ENCODE results near the gene HORMAD2. TPM values are rescaled to one million over a fixed set of nuclear protein-coding genes. Genes with fewer than 3 reads are reported as not detected.
A peak's percentile ranks its signal among the peaks of the same experiment; 100 is the strongest.

HORMAD2 gene
- total RNA-seq, 1 experiment from 2014 or later: not detected

GRCh38 chr22:30104501-30105156, 24.4 kb downstream of the HORMAD2 start:
- DNase-seq (ENCODE audit: low read depth): peak; percentile 18

DNA sequence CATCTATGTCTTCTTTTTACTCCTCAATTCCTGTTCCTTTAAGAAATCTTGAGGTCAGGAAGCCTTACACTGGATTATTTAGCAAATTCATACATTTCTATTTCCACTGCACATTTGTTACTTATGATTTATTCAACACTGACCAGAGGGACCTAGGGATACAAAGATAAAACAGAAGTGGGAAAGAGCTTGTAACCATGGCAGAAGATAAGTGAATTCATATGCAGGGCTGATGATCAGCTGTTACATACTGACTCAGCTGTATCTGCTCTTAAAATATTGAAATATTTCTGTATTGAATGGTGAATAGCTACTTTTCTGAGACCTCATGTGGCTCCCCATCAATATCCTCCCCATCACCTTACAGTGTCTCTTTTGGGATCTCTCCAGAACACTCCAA, 25.2 kb downstream of the HORMAD2 start:
- DNase-seq (ENCODE audit: low read depth): no peak

DNA sequence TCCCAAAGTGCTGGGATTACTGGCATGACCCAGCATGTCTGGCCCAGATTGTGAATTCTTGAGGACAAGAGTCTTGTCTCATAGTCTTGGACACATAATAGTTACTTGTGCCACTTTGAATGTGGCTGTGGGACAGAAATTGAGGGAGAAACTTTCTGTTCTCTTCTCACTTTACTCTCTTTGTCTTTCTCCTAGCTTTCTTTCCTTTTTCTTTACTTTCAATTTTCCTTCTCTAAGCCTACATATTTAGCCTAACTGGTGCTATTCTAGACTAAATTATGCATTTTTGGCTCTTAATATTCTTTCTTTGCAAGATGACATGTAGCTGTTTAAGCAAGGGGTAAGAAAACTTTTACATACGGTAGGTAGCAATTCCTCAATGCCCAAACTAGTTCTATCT, 33.2 kb downstream of the HORMAD2 start:
- no peak for DNase-seq (ENCODE audit: low read depth)

DNA sequence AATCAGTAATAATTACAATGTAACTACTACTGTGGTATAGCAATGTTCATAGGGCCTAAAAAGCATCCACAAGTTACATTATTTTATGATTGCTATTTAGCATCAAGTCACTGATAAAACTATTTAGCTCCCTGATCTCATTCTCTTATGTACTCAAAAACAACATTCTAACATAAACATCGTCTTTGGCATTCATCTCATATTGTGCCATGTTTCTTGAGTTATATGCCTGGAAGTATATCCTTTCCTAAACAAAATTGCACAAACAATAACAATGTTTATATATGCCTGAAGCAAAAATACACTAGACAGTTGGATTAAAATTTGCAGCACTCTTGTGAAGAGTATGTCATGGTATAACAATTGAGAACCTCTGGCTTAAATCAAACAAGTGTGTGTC, 34.1 kb downstream of the HORMAD2 start:
- DNase-seq (ENCODE audit: low read depth): no peak

DNA sequence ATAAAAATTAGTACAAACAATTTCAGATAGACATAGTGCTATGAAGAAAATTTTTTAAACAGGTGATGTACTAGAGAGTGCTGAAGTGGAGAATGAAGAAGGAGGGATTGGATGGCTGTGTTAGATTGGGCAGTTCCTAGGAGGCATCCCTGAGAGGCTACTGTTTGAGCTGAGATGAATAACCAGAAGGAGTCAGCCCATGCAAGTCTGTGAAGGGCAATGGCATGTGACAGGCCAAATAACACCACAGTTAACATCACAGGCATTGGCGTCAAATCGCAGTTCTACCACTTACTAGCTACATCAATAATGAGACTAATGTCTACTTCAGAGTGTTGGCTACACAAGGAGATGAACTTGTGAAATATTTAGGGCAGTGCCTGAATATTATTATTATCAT, 35.4 kb downstream of the HORMAD2 start:
- DNase-seq (ENCODE audit: low read depth): no peak

DNA sequence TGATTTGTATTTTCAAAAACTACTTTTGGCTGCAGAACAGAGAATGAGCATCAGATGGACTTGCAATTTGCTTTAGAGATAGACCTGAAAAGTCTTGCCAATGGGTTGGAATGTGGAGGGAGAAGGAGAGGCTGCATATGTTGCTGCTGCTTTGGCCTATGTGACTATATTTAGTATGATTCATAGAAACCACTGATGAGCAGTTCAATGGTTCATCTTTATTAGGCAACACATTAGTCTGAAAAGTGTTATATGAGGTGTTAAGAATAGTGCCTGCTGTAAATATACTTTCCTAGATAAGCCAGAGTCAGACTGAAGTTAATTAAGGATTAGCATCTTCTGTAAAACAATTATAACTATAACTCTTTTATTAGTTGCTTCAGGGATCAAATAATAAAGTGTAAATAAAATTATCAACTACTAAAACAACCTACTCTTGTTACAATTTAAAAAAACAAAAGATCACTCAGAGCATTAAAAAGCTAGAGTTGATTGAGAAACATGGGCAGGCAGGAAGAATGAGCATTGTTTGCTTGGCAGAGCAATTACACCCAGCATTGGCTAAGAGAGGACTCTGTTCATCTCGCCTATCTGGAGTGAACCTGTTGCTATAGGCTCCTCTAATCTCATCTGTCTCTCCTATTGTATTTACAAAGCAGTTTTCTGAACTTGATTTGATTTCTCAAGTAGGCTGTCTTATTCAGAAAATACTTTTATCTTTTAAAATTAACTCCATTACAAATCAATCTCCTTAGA, 36.3 kb downstream of the HORMAD2 start:
- peak; percentile 66 for DNase-seq (ENCODE audit: low read depth)

DNA sequence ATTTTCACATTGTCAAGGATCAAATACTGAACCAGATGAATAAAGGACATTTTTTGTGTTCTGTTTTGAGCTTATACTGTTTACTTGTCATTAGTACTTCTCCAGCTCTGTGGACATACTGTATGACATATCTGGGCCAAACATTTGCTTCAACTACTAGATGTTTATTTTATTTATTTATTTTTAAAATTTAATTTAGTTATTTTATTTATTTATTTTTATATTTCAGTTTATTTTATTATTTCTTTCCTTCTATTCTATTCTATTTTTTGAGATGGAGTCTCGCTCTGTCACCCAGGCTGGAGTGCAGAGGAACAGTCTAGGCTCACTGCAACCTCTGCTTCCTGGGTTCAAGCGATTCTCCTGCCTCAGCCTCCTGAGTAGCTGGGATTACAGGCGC, 37.0 kb downstream of the HORMAD2 start:
- no peak for DNase-seq (ENCODE audit: low read depth)

- DNase-seq (ENCODE audit: low read depth): no peak
Observed at GRCh38 chr22:30118291-30118690, 38.0 kb downstream of the HORMAD2 start.

DNA sequence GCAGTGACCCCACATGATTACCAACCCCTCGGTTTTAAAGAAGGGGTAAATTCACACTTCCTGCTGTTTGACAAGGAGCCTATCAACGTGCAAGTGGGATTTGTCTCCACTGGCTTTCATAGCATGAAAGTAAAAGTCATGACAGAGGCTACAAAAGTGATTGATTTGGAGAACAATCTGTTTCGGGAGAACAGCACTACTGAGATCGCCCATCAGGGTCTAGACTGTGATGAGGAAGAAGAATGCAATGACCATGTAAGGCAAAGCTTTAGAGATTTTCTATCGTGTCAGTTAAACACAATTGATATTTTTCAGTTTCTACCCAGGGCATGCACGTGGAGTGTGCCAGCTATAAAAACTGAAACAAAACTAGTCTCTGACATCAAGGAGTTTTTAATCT, 41.7 kb downstream of the HORMAD2 start:
- no peak for DNase-seq (ENCODE audit: low read depth)

GRCh38 chr22:30123463-30123862, 43.2 kb downstream of the HORMAD2 start:
- no peak for DNase-seq (ENCODE audit: low read depth)

DNA sequence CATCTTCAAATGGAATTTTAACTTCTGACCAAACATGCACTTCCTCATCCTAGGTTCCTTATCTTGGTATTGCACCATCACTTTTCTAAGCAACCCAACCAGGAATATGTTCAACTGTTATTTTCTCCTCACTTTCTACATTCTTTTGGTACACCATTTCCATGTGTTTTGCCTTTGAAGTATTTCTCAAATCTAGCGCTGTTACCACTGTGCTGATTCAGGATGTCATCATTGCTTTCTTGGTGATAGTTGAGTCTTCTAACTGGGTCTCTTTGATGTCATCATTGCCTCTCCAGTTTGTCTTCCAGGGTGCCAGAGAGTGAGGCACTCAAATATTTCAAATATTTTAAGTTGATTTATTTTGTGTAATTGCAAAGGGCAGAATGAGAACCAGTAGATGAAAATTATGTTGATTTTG, 47.5 kb downstream of the HORMAD2 start:
- no peak for DNase-seq (ENCODE audit: low read depth)

- DNase-seq (ENCODE audit: low read depth): no peak
Observed at GRCh38 chr22:30128511-30128910, 48.2 kb downstream of the HORMAD2 start.

DNA sequence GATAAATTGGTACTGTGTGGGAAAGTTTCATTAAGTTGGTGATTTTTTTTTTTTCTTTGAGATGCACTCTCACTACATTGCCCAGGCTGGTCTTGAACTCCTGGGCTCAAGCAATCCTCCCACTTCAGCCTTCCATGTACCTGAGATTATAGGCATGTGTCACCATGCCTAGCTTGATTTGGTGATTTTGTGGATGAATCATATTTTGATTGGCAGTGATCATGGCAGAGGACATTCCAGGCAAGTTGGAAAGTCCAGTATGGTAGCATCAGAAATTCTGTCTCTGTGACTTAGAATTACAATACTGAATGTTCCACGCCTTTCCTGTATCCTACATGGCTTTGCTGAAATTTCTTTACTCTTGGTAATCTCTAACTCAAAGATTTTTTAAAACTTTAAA, 49.4 kb downstream of the HORMAD2 start:
- no peak for DNase-seq (ENCODE audit: low read depth)

GRCh38 chr22:30132290-30132996, 52.2 kb downstream of the HORMAD2 start:
- DNase-seq (ENCODE audit: low read depth): no peak

- DNase-seq (ENCODE audit: low read depth): no peak
Observed at GRCh38 chr22:30140414-30140813, 60.1 kb downstream of the HORMAD2 start.

GRCh38 chr22:30143265-30143664, 63.0 kb downstream of the HORMAD2 start:
- DNase-seq (ENCODE audit: low read depth): peak; percentile 16

DNA sequence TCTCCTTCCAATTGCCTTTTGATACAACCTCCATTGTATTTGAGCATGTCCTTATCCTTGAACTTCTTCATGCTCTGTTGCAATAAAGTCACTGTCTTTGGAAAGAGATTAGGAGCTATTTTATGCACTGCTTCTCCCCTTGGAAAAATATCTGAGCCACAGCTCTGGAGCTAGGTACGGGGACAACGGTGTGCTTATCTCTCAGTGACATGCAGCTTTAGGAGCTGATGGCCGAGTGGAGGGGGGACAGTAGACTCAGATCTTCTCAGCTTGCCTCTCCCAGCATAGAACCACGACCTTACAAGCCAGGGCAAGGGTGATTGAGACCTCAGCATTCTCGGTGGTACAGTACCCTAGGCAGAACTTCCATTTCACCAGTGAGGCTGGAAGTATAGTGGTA, 64.1 kb downstream of the HORMAD2 start:
- no peak for DNase-seq (ENCODE audit: low read depth)

- no peak for DNase-seq (ENCODE audit: low read depth)
Observed at GRCh38 chr22:30150212-30150611, 69.9 kb downstream of the HORMAD2 start.

DNA sequence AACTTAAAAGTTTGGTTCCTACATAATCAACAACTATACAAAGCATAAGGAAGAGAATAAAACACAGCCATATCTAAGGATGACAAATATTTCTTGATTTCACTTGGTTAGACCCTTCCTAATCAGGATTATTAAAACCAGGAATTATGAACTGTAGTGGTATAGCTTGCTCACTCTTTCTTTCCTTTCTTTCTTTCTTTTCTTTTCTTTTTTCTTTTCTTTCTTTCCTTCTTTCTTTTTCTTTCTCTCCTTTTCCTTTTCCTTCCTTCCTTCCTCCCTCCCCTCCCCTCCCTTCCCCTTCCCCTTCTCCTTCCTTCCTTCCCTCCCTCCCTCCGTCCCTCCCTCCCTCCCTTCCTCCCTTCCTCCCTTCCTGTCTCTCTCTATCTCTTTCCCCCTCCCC, 78.0 kb downstream of the HORMAD2 start:
- no peak for DNase-seq (ENCODE audit: low read depth)

DNA sequence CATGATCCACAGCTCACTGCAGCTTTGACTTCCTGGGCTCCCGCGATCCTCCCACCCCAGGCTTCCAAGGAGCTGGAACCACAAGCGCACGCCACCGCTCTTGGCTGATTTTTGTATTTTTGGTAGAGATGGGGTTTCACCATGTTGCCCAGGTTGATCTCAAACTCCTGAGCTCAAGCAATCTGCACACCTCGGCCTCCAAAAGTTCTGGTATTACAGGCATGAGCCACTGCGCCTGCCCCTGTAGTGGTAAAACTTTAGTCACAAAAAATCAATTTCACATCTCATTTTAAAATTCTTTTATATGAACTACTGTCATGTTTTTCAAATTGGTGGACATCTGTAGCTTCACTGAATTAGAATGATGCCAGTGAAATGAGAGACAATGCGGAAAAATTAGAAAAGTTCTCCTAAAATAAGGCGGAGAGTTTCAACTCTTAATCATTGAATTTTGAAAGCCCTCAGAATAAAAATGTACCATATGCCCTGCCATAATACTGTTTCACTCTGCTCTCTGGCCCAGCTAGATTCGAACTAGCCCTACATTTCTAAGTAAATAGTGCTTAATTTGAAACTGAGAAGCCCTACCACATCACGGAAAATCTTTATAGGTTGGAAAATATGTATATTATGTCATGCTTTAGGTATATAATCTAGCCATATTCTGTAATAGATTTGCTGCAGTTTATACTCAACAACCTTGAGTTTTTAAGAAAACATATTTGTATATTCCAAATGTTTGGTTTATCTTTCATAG, 78.7 kb downstream of the HORMAD2 start:
- DNase-seq (ENCODE audit: low read depth): no peak

DNA sequence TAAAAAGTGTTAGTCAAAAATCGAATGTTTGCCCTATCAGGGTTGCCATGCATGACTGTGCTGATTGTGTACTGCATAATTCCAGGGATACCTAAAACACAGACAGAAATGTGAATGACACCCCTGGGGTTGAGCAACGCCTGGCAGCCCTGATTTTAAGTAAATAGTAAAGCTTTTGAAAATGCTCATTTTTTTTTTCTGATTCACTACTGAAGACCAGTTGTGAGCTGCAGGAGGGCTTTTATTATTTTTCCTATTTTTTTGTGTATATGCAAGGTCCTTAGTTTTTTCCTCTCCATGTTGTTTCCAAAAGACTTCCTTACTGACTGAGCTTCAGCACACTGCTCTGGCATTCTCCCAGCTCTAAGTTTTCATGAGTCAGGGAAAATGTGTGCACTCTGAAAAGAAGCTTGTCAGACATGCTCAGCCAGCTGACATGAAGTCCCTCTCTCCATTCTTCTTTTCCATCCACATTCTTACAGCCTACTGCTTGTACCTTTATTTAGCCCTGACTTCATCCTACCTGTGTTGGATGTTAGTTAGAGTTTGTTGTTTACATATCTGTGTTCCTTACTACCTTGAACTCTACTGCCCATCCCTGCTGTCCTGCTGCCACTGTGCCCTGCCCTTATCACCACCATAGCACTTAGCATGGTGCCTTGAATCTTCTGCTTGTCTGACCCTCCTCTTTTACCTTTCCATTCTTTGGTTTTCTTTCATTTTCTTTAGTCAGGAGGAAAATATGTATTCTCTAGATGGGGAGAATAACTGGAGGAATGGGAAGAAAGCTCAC, 79.5 kb downstream of the HORMAD2 start:
- peak; percentile 45 for DNase-seq (ENCODE audit: low read depth)

Data from HT1080 (cell line).